Stimulated activated CD8-positive, alpha-beta memory T cell treated with anti-CD3 and anti-CD28 coated beads, Interleukin-7, amount 100 ng/mL, for 48 hours (primary cell): ENCODE data around the gene TTC13.

Source experiments
- DNase-seq, 2 donors: peaks; one replicate each; pipeline ENCODE4 v3.0.0-alpha.2; 2020; ENCODE audit warnings: low read depth in 1 of 2; ENCODE audit errors: extremely low read depth in 1 of 2

The TTC13 gene

GRCh38 chr1:230950404-230950803, 28.3 kb downstream of the TTC13 start:
- no peak for DNase-seq

GRCh38 chr1:230948903-230949302, 29.8 kb downstream of the TTC13 start:
- DNase-seq: no peak

DNA sequence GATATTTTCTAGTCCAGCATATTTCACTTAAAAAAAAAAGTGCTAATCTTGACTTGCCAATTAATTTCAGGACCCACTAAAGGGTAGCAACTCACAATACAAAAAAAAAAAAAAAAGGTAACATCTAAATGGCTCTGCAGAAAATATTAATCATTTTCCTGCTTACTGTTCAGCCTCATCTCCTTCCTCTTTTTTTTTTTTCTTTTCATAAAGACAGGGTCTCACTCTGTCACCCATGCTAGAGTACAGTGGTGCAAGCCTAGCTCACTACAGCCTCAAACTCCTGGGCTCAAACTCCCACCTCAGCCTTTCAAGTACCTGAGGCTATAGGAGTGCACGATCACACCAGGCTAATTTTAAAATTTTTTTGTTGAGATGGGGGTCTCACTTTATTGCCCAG, 30.4 kb downstream of the TTC13 start:
- no peak for DNase-seq

GRCh38 chr1:230943048-230943593, 35.5 kb downstream of the TTC13 start:
- DNase-seq: no peak

DNA sequence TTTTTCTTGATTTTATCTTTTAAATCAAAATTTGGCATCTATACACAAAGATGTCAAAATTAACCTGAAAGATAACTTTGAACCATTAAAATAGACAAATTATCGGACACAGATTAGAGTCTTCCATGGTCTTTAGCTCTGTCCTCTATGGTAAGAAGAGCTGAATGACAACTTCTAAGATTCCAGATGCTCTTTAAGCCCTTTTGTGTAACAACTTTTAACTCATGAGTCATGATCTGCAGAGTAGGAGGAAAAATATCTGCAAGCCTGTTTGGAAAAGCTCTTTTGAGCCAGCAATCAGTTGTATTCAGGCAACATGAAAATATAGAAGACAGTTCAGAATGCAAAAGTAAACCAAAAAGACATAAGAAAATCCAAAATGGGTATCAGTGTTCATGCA, 37.8 kb downstream of the TTC13 start:
- DNase-seq: no peak

- DNase-seq: no peak
Observed at GRCh38 chr1:230939806-230940489, 38.7 kb downstream of the TTC13 start.

DNA sequence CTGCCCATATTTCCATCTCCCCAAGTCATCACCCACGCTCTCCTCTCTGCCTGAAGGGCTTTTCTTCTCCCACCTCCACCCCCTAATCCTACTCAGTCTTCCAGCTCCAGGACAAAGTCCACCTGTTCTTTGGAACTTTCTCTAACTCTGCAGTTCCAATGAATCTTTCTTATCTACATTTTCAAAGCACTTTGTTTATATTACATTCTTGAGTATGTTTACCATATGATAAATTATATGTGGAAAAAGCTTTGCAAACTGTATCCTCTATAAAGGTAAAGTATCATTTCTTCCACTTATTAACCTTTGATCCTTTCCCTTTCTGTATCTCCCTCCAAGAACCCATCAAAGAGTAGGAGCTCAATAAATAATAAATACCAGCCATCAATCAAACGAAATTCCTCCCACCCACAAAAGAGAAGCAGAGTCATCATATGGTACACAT, 39.7 kb downstream of the TTC13 start:
- DNase-seq: no peak

GRCh38 chr1:230937371-230937770, 41.3 kb downstream of the TTC13 start:
- DNase-seq: no peak

DNA sequence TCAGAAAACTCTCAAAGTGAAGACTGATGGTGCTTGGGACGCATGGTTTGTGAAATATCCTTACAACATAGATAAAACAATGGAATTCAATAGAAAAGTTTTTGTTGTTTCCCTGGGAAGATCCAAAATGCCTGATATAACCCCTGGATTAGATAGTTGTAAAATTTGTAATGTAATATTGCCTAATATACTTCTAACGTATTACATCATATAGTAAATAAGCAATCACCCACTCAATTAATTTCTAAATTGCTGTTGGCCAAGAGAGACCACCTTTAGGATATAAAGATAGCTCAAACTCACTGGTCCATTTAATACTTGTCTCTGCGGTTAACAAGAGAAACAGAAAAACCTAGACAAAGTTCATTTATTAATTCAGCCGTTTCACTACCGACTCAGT, 42.2 kb downstream of the TTC13 start:
- no peak for DNase-seq

DNA sequence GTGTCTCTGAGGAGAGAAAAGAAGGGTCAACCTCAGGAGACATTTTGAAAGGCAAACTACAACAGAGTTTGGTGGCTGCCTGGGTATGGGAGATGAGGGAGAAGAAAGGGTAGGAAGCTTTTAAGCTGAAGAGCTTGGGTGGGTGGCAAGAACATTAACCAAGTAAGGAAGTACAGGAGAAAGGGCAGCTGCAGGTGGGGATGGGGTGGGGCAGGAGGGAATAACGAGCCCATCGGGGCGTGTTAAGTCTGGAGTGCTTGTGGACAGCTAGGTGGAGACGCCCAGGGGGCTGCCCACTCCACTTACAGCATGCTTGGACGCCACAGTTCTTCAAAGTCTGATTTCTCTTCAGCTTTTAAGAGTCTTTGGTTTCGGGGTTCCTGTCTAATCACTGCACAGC, 42.8 kb downstream of the TTC13 start:
- DNase-seq: no peak

DNA sequence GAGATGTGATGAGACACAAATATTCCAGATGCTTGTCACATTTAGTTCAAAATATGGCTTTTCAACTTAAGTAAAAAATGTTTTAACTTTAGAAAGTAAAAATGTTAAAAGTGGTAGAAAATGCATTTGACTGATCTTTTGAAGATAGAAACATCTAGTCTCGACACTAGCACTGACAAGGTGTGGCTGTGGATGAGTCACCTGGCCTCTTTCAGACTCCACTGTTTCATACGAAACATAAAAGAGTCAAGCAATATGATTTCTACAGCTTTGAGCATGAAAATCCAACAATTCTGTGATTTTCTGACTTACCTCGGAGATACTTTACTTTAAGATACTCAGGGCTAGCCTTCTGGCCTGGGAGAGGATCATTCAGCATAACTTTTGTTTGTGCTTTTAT, 47.7 kb downstream of the TTC13 start:
- DNase-seq: no peak

DNA sequence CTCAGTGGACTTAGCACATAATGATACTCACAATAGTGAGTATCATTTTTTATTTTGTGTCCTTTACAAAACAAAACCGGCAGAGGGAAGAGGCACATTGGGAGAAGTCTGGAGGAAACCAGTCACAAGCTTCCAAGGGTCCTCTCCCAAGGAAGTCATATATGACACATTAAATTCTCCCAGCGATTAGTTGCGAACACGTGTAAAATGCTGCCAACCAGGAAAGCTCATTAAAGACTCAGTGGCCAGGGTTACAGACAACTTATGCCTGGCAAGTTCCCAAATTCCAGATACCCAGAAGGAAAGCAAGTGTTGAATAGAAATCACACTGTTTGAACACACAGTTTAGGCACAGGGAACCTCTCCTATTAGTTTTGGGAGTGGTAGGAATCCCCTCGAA, 52.5 kb downstream of the TTC13 start:
- no peak for DNase-seq

- DNase-seq: no peak
Observed at GRCh38 chr1:230925608-230926007, 53.1 kb downstream of the TTC13 start.

DNA sequence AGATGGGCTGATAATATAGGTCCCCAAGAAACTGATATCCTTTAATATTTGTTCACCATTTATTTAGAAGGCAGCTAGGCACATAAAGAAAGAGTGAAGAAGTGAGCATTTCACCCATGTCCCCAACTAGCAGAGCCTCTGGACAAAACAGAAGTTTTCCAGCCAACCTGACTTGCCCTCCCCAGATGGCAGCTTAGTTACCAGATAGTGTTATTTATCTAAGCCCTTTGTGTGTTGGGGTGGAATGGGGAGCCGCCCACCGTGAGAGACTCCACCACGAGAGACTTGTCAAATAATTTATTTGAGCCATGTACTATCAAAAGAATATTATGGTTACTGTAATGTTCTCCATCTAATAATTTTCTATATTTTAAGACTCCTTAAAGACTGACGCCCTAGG, 55.5 kb downstream of the TTC13 start:
- no peak for DNase-seq

DNA sequence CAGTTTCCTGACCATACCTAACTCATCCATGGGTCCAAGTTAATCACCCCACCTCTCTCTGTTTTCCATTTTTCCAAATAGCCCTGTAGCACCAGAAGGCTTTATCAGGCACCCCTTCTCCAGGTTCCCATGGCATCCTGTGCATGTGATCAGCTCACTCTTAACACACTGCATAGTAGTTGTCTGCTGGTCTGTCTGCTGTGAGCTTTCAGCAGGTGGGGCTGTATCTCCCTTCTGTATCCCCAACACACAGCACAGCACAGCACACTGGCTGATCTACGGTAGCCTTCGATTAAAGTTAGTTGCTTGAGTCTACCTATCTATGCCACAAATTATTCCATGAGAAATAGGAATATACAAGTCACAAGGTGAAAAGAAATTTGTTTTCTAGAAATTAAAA, 56.0 kb downstream of the TTC13 start:
- no peak for DNase-seq

DNA sequence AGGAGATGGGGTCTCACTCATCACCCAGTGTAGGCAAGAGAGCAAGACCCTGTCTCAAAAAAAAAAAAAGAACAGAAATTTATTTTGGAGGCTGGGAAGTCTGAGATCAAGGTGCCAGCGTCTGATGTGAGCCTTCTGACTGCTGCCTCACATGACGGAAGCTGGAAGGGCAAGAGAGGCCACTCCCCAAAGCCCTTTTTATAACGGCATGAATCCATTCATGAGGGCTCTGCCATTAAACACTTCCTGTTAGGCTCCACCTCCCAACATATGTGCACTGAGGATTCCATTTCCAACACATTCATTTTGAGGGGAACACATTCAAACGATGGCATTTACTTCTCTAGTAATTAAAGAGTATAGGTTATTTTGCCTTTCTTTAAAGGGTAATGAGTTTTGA, 59.5 kb downstream of the TTC13 start:
- no peak for DNase-seq

DNA sequence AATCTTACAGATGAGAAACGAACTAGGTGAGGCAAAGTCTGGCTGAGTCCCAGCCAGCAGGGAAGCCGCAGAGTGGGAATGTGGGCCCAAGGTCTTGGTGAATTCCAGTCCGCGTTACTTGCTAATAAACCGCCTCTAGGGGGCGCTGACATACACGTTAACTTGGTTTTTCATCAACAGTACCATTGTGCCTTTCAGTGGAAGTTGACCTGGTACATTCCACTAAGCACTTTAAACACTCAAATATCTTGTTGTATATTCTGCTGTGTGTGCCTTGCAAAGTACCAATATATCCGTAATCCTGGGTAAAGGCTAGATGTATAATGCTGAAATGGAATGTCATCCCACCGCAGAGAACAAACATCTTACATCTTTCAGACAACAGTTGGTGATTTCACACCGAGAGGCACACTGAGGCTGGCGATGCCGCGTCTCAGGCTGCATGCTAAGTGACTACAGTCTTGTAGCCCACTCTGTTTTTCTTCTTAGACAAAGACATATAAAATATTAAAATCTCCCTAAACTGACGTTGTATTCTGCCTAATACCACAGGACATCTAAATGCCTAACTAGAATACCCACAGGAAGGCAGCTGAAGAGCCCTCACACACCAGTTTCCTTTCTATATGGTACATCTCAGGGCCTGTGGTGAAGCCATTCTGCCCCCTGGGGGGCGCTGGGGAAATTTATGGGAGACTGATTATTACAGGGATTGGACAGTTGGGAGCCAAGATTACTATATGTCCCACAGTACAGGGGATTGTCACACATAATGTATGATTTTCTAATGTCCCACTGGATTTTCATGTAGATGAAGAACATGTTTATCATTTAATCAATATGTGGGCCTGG, 61.2 kb downstream of the TTC13 start:
- peak in 1 of 2 donors; percentile 53 for DNase-seq

- DNase-seq: no peak
Observed at GRCh38 chr1:230916587-230917283, 61.9 kb downstream of the TTC13 start.

- DNase-seq: no peak
Observed at GRCh38 chr1:230915078-230915477, 63.6 kb downstream of the TTC13 start.

GRCh38 chr1:230913496-230913895, 65.2 kb downstream of the TTC13 start:
- no peak for DNase-seq

GRCh38 chr1:230910755-230911117, 67.9 kb downstream of the TTC13 start:
- no peak for DNase-seq
